SK-N-SH (cell line): ENCODE results near the gene SCN9A. TPM values are rescaled to one million over a fixed set of nuclear protein-coding genes. Genes with fewer than 3 reads are reported as not detected.

Source experiments
- CTCF ChIA-PET: fragments of 300-600, 350-600 bp; formaldehyde crosslinking; extraction: SDS; loops from one replicate; lab custom pipeline; 2021; lab: Yijun Ruan, JAX
- POLR2A ChIA-PET: fragments of 350-600 bp; sonication (Branson Sonifier 250); formaldehyde crosslinking; extraction: SDS; loops from one replicate; lab custom pipeline; 2020; ENCODE audit warnings: antibody characterized with exemption, inconsistent platforms; lab: Yijun Ruan, JAX
- DNase-seq: peaks from one replicate; pipeline ENCODE4 v3.0.0; 2012
- H2AFZ ChIP-seq: fragments of 200-600 bp; sonication (generic); 2 replicates; pipeline ENCODE4 v1.8.1; 2016; ENCODE audit warnings: antibody characterized with exemption, mild to moderate bottlenecking, low read depth
- H3F3A ChIP-seq: fragments of 200-600 bp; sonication (generic); replicated peaks from 2 replicates; pipeline ENCODE3; 2016; ENCODE audit warnings: antibody characterized with exemption, mild to moderate bottlenecking; ENCODE audit not compliant: insufficient read depth
- H3K27ac ChIP-seq, 2 experiments: fragments of 200-500 bp in 1 of 2; fragments of 200-600 bp in 1 of 2; sonication (Bioruptor generic) in 1 of 2; sonication (generic), shearing (Covaris generic) in 1 of 2; 2 replicates each; pipeline versions ENCODE4 v1.5.1 to v1.6.1; 2014 to 2016; ENCODE audit warnings: low read depth in 2 of 2, inconsistent platforms in 1 of 2, low read length in 1 of 2, mild to moderate bottlenecking in 1 of 2, mixed read lengths in 1 of 2
- H3K27me3 ChIP-seq: fragments of 200-600 bp; sonication (generic), shearing (Covaris generic); 2 replicates; pipeline ENCODE4 v1.6.1; 2016; ENCODE audit warnings: mixed run types; ENCODE audit not compliant: insufficient read depth
- H3K36me3 ChIP-seq, 2 experiments: fragments of 200-500 bp in 1 of 2; fragments of 200-600 bp in 1 of 2; sonication (Bioruptor generic) in 1 of 2; sonication (generic) in 1 of 2; replicated peaks in 1 of 2; 2 replicates each; pipeline versions ENCODE3 to v1.5.1; 2014 to 2016; ENCODE audit warnings: low read length in 1 of 2, mild to moderate bottlenecking in 1 of 2; ENCODE audit not compliant: insufficient read depth in 2 of 2, control insufficient read depth in 1 of 2
- H3K4me1 ChIP-seq, 2 experiments: fragments of 200-500 bp in 1 of 2; fragments of 200-600 bp in 1 of 2; sonication (Bioruptor generic) in 1 of 2; sonication (generic), shearing (Covaris generic) in 1 of 2; 2 replicates each; pipeline versions ENCODE4 v1.5.1 to v1.6.1; 2014 to 2016; ENCODE audit warnings: low read depth in 1 of 2, low read length in 1 of 2, mixed run types in 1 of 2; ENCODE audit not compliant: insufficient read depth in 2 of 2, control insufficient read depth in 1 of 2
- H3K4me2 ChIP-seq: fragments of 200-600 bp; sonication (generic), shearing (Covaris generic); 2 replicates; pipeline ENCODE4 v1.6.1; 2017; ENCODE audit warnings: mixed run types
- H3K4me3 ChIP-seq, 2 experiments: fragments of 200-500 bp in 1 of 2; fragments of 200-600 bp in 1 of 2; sonication (Bioruptor generic) in 1 of 2; sonication (generic), shearing (Covaris generic) in 1 of 2; 2 replicates each; pipeline versions ENCODE4 v1.5.1 to v1.8.1; 2014 to 2016; ENCODE audit warnings: low read depth in 2 of 2, inconsistent platforms in 1 of 2, low read length in 1 of 2, mild to moderate bottlenecking in 1 of 2, mixed read lengths in 1 of 2, moderate library complexity in 1 of 2
- H3K79me2 ChIP-seq: fragments of 200-600 bp; sonication (generic); 2 replicates; pipeline ENCODE4 v1.8.1; 2017; ENCODE audit warnings: mild to moderate bottlenecking; ENCODE audit not compliant: insufficient read depth
- H3K9ac ChIP-seq: fragments of 200-600 bp; sonication (generic); 2 replicates; pipeline ENCODE4 v1.6.1; 2017; ENCODE audit warnings: mixed run types
- H3K9me2 ChIP-seq: fragments of 200-600 bp; sonication (generic); 2 replicates; pipeline ENCODE4 v1.6.1; 2017; ENCODE audit warnings: mixed run types
- H3K9me3 ChIP-seq: fragments of 200-600 bp; sonication (generic); 2 replicates; pipeline ENCODE4 v1.6.1; 2017; ENCODE audit warnings: mixed run types, mild to moderate bottlenecking, moderate library complexity
- H4K20me1 ChIP-seq: fragments of 200-600 bp; sonication (generic); 2 replicates; pipeline ENCODE4 v1.6.1; 2017; ENCODE audit warnings: mild to moderate bottlenecking, mixed run types; ENCODE audit not compliant: insufficient read depth
- ELF1 ChIP-seq: IDR thresholded peaks from 2 replicates; pipeline ENCODE4 v1.4.0; 2012
- EP300 ChIP-seq, 2 experiments: IDR thresholded peaks; 2 replicates each; pipeline versions ENCODE4 v1.4.0 to v1.6.1; 2012; ENCODE audit warnings: borderline replicate concordance in 1 of 2, low read depth in 1 of 2, low read length in 1 of 2
- EZH2phosphoT487 ChIP-seq: fragments of 200-600 bp; sonication (generic); IDR thresholded peaks from 2 replicates; pipeline ENCODE4 v1.6.1; 2017; ENCODE audit warnings: low read depth, mixed run types, mild to moderate bottlenecking, antibody characterized with exemption, moderate library complexity, borderline replicate concordance
- GABPA ChIP-seq: IDR thresholded peaks from 2 replicates; pipeline ENCODE4 v1.4.0; 2012; ENCODE audit warnings: low read depth, mild to moderate bottlenecking
- IRF3 ChIP-seq: fragments of 150-350 bp; IDR thresholded peaks from 2 replicates; pipeline ENCODE4 v1.6.1; 2016; ENCODE audit warnings: mild to moderate bottlenecking, low read depth, low read length
- MAX ChIP-seq: IDR thresholded peaks from 2 replicates; pipeline ENCODE4 v1.4.0; 2012; ENCODE audit warnings: low read depth
- MEF2A ChIP-seq: IDR thresholded peaks from 2 replicates; pipeline ENCODE4 v1.4.0; 2012; ENCODE audit warnings: low read depth, borderline replicate concordance
- NRF1 ChIP-seq: IDR thresholded peaks from 2 replicates; pipeline ENCODE4 v1.6.1; 2012; ENCODE audit warnings: low read depth, mild to moderate bottlenecking, low read length
- POLR2AphosphoS5 ChIP-seq: IDR thresholded peaks from 2 replicates; pipeline ENCODE4 v1.6.1; 2012; ENCODE audit warnings: low read depth, low read length
- SIN3A ChIP-seq: IDR thresholded peaks from 2 replicates; pipeline ENCODE4 v1.6.1; 2012; ENCODE audit warnings: low read depth, mild to moderate bottlenecking, low read length, moderate library complexity, borderline replicate concordance
- SMC3 ChIP-seq: IDR thresholded peaks from 2 replicates; pipeline ENCODE4 v1.6.1; 2012; ENCODE audit warnings: low read depth, low read length, improper control_type of control experiment
- TCF12 ChIP-seq: IDR thresholded peaks from 2 replicates; pipeline ENCODE4 v1.4.0; 2012
- TEAD4 ChIP-seq: IDR thresholded peaks from 2 replicates; pipeline ENCODE4 v1.4.0; 2012; ENCODE audit warnings: mild to moderate bottlenecking, borderline replicate concordance; ENCODE audit not compliant: insufficient read depth
- ZBTB33 ChIP-seq: IDR thresholded peaks from 2 replicates; pipeline ENCODE4 v1.4.0; 2012; ENCODE audit warnings: low read depth, borderline replicate concordance
- WGBS: methylation state at CpG from one replicate; pipeline ENCODE4 v1.1.6; 2017; ENCODE audit warnings: low lambda C conversion rate; 5-methylcytosine and 5-hydroxymethylcytosine counted together
- polyA plus RNA-seq, 3 experiments: library from polyadenylated mRNA; depleted of rRNA; stranded (reverse); fragments of >200 nt; gene quantifications; 2 replicates each; pipeline ENCODE4 v1.2.3, GENCODE V29; 2012
- TF ChIP-seq, protein P1 (sequence below): IDR thresholded peaks from 2 replicates; pipeline ENCODE4; 2012
- TF ChIP-seq, protein P2 (sequence below): IDR thresholded peaks from 2 replicates; pipeline ENCODE4 v1.6.1; 2012; ENCODE audit warnings: mild to moderate bottlenecking, low read depth, low read length, moderate library complexity
- TF ChIP-seq, protein P3 (sequence below): fragments of 200-600 bp; sonication (generic); IDR thresholded peaks from 2 replicates; pipeline ENCODE4 v1.6.1; 2017; ENCODE audit warnings: antibody characterized with exemption, mild to moderate bottlenecking, moderate library complexity

The SCN9A gene
- polyA plus RNA-seq, 1 of the 3 experiments (the other 2 are of a cell fraction) = 5.9 TPM

DNA sequence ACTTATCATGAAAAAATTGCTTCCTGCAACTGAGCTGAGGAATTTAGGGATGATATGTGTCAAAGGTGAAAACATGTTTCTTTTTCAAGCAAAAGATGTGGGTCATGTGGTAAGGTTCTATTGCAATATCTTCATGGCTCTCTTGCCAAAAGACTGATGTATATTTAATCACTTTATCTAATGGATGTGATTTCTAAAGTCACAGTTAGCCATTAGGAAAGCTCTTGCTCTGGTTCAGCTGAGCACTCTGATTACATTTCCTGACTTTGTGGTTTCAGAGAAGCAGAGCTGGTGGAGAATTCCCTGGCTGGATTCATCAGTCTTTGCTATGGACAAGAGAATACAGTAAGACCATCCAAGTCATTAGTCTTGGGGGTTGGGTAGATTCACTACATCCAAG is 24.4 kb downstream of the SCN9A start:
- Histone ChIP-seq H3K4me2 (no peak overlapping the region), H3K4me1 (peaks cover 9 to 22% of the 10 kb centered on the region in 2 experiments; a peak in 2 of 4 replicates), H3K27me3 (no peaks in the 10 kb centered on the region), H3K4me3 (no peak overlapping the region), H3K9ac (no peak overlapping the region), H4K20me1 (no peaks in the 10 kb centered on the region), H3K9me3 (no peaks in the 10 kb centered on the region), H3K9me2 (no peaks in the 10 kb centered on the region), H3K36me3 (no peaks in the 10 kb centered on the region), H3K79me2 (0 out of 2 replicates have a peak, but pooled peaks cover 8% of the 10 kb centered on the region), H2AFZ (no peak overlapping the region), H3K27ac (peak overlapping the region; percentile 33 to 55; a peak in 3 of 4 replicates), H3F3A (peaks cover 15% of the 10 kb centered on the region)
- POLR2A ChIA-PET = no interaction called here
- CTCF ChIA-PET = interaction anchor here (0.9 to 2.8 kb wide), 6 partner anchors 8 to 24 kb away, joined by 3 to 26 read pairs (median 4); partner anchors contain the start of gene SCN9A
- no peak for DNase-seq
- TF ChIP-seq SMC3 = no peak
- TF ChIP-seq NRF1 = no peak
- TF ChIP-seq EP300 (IDR thresholded peaks at IDR 0.05; ENCODE audit: borderline replicate concordance in 1 of 2, low read depth in 1 of 2, low read length in 1 of 2) = 0 out of 4 replicates have a peak, but pooled peaks of 1 of the 2 experiments have one; percentile 19
- TF ChIP-seq POLR2AphosphoS5 = 0 out of 2 replicates have a peak, but pooled peaks have one; percentile 21
- TF ChIP-seq TCF12 = peak; percentile 30; the same call in 1 of the 2 replicates
- TF ChIP-seq, protein P1, sequence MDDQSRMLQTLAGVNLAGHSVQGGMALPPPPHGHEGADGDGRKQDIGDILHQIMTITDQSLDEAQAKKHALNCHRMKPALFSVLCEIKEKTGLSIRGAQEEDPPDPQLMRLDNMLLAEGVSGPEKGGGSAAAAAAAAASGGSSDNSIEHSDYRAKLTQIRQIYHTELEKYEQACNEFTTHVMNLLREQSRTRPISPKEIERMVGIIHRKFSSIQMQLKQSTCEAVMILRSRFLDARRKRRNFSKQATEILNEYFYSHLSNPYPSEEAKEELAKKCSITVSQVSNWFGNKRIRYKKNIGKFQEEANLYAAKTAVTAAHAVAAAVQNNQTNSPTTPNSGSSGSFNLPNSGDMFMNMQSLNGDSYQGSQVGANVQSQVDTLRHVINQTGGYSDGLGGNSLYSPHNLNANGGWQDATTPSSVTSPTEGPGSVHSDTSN = peak; percentile 39

GRCh38 chr2:166350525-166350924 is 25.2 kb downstream of the SCN9A start:
- no peak for DNase-seq
- no peak overlapping the region for H3K9ac ChIP-seq
- H3K27me3 ChIP-seq = no peaks in the 10 kb centered on the region
- H2AFZ ChIP-seq = no peak overlapping the region
- peaks cover 15% of the 10 kb centered on the region for H3F3A ChIP-seq
- no peak overlapping the region for H3K4me2 ChIP-seq
- H3K4me1 ChIP-seq = peaks cover 11 to 22% of the 10 kb centered on the region in 2 experiments; a peak in 2 of 4 replicates
- H3K9me3 ChIP-seq = no peaks in the 10 kb centered on the region
- no peak overlapping the region for H3K27ac ChIP-seq
- WGBS = 94% methylated on average over 2 of the region's 2 CpGs
- H3K4me3 ChIP-seq = no peak overlapping the region
- no peaks in the 10 kb centered on the region for H4K20me1 ChIP-seq
- 0 out of 2 replicates have a peak, but pooled peaks cover 8% of the 10 kb centered on the region for H3K79me2 ChIP-seq
- ChIA-PET POLR2A (no interaction called here), CTCF (interaction anchor here (0.9 to 2.8 kb wide), 4 partner anchors 10 to 25 kb away, joined by 3 to 26 read pairs (median 4); partner anchors contain the start of gene SCN9A)
- H3K36me3 ChIP-seq = no peaks in the 10 kb centered on the region
- H3K9me2 ChIP-seq = no peaks in the 10 kb centered on the region
- TF ChIP-seq ELF1 = no peak
- no peak for TF ChIP-seq MEF2A
- no peak for TF ChIP-seq POLR2AphosphoS5
- TF ChIP-seq EZH2phosphoT487 = no peak
- no peak for TF ChIP-seq ZBTB33
- TF ChIP-seq TEAD4 = no peak
- no peak for TF ChIP-seq MAX
- TF ChIP-seq, protein P2, sequence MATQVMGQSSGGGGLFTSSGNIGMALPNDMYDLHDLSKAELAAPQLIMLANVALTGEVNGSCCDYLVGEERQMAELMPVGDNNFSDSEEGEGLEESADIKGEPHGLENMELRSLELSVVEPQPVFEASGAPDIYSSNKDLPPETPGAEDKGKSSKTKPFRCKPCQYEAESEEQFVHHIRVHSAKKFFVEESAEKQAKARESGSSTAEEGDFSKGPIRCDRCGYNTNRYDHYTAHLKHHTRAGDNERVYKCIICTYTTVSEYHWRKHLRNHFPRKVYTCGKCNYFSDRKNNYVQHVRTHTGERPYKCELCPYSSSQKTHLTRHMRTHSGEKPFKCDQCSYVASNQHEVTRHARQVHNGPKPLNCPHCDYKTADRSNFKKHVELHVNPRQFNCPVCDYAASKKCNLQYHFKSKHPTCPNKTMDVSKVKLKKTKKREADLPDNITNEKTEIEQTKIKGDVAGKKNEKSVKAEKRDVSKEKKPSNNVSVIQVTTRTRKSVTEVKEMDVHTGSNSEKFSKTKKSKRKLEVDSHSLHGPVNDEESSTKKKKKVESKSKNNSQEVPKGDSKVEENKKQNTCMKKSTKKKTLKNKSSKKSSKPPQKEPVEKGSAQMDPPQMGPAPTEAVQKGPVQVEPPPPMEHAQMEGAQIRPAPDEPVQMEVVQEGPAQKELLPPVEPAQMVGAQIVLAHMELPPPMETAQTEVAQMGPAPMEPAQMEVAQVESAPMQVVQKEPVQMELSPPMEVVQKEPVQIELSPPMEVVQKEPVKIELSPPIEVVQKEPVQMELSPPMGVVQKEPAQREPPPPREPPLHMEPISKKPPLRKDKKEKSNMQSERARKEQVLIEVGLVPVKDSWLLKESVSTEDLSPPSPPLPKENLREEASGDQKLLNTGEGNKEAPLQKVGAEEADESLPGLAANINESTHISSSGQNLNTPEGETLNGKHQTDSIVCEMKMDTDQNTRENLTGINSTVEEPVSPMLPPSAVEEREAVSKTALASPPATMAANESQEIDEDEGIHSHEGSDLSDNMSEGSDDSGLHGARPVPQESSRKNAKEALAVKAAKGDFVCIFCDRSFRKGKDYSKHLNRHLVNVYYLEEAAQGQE = no peak
- no peak for TF ChIP-seq GABPA
- no peak for TF ChIP-seq IRF3
- TF ChIP-seq, protein P3, sequence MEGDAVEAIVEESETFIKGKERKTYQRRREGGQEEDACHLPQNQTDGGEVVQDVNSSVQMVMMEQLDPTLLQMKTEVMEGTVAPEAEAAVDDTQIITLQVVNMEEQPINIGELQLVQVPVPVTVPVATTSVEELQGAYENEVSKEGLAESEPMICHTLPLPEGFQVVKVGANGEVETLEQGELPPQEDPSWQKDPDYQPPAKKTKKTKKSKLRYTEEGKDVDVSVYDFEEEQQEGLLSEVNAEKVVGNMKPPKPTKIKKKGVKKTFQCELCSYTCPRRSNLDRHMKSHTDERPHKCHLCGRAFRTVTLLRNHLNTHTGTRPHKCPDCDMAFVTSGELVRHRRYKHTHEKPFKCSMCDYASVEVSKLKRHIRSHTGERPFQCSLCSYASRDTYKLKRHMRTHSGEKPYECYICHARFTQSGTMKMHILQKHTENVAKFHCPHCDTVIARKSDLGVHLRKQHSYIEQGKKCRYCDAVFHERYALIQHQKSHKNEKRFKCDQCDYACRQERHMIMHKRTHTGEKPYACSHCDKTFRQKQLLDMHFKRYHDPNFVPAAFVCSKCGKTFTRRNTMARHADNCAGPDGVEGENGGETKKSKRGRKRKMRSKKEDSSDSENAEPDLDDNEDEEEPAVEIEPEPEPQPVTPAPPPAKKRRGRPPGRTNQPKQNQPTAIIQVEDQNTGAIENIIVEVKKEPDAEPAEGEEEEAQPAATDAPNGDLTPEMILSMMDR = no peak
- no peak for TF ChIP-seq EP300 (IDR thresholded peaks at IDR 0.05; ENCODE audit: borderline replicate concordance in 1 of 2, low read depth in 1 of 2, low read length in 1 of 2)
- no peak for TF ChIP-seq SIN3A
